HG03521 (cell line): ENCODE results near the gene GOLGA6L10.
"Not testable (repeated sequence)": the region's sequence is repeated elsewhere in the genome, so short reads cannot be mapped to it uniquely, and the experiment has no call there.

Source experiments
- ATAC-seq: cut with Tn5 transposase; IDR thresholded peaks from one replicate; pipeline ENCODE4 v1.9.1; 2021; ENCODE audit warnings: mild to moderate bottlenecking, moderate library complexity; ENCODE audit not compliant: unreplicated experiment

The GOLGA6L10 gene

DNA sequence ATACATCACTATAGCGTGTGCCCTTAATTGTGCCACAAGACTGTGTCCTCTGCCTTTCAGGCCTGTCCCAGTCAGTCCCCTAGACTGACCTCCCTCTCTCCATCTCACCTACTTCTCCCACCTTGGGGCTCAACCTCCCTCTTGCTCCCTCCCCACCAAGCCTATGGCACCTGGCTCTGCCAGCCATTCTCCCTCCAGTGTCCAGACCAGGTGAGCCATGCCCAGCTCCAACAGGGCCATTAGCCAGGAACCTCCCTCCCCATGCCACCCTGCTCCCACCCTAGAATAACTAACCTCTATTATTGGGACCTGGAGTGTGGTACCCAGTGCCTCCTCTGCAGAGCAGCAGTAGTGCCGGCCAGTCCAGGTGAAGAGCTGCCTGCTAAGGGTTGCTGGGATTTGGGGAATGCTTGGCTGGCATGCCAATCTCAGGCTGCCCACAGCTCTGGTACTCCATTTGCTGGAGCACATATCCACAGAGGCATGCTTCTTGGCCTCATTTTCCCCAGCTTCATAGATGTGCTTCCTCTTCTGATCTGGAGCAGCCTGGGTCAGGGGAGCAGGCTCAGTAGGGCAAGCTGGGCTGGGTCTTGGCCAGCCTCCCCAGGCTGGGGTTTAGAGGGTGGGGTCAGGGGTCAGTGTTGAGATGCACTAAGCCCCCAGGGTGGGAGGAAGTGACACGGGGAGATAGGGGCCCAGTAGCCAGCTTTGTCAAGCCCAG, 47.8 kb downstream of the GOLGA6L10 start:
- ATAC-seq = no peak

DNA sequence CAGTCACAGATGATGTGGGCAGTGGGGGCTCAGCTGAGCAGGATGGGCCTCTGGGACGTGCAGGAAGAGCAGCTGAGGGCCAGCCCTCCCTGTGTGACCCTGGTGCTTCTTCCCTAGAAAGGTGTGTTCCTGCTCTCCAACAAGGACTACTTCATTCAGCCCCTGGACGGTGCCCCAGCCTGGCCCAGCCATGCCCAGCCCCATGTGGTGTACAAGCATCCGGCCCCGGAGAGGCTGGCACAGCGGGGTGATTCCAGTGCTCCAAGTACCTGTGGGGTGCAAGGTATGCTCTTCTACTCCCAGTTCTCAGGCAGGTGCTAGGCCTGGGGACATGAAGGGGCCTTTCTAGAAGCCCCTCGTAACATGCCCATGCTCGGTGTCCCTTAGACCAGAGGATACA, 48.4 kb downstream of the GOLGA6L10 start:
- no peak for ATAC-seq

DNA sequence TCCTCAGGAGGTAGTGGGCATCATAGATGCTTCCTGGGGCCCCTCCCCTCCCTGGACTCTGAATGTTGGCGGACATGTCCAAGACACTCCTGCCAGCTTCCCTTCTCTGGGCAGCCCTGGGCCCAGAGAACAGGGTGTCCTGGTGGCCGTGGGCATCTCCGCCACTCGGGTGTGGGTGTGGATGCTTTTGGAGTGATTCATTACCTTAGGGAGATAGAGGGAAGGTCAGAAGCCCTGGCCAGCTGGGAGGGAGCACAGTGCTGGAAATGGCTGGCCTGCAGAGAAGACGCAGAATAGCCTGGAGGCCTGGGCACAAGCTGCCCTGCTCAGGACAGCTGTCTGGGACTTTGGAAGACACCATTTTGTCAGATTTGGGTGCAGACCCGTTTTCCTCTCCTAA, 48.9 kb downstream of the GOLGA6L10 start:
- ATAC-seq = not testable (repeated sequence)

DNA sequence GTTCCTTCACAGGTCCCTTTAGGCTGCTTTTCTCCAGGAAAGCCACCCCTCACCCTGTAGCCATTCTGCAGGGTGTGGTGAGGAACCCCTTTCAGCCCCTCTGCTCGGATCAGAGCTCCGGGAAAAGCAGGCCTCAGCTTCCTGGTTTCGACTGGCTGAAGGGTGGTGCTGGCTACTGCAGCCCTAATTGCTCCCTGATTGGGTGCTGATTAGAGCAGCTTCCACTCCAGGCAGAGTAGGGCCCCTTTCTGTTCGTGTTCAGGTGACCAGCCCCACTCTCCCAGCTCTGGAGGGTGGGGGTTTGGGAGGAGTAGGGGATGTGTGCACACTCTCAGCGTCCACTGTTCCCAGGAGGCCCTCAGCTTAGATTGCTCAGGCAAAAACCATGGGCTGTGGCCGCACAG, 49.8 kb downstream of the GOLGA6L10 start:
- not testable (repeated sequence) for ATAC-seq

DNA sequence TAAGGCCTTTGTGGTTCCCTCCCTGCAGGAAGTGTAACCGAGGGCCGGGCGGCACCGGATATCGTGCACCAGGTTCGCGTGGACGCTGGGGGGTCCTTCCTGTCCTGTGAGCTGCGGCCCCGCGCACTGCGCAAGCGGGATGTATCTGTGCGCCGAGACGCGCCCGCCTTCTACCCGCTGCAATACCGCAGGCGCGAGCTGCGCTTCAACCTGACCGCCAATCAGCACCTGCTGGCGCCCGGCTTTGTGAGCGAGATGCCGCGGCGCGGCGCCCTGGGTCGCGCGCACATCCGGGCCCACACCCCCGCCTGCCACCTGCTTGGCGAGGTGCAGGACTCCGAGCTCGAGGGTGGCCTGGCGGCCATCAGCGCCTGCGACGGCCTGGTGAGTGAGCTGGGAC, 50.8 kb downstream of the GOLGA6L10 start:
- no peak for ATAC-seq

DNA sequence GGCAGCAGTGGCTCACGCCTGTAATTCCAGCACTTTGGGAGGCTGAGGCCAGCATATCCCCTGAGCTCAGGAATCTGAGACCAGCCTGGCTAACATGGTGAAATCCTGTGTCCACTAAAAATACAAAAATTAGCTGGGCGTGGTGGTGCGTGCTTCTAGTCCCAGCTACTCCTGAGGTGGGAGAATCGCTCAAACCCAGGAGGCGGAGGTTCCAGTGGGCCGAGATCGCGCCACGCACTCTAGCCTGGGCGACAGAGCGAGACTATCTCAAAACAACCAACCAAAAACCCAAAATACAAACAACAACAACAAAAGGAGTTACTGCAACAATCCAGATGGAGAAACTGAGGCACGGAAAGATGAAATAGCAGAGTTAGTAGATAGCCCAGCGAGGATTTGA, 51.2 kb downstream of the GOLGA6L10 start:
- ATAC-seq = no peak

DNA sequence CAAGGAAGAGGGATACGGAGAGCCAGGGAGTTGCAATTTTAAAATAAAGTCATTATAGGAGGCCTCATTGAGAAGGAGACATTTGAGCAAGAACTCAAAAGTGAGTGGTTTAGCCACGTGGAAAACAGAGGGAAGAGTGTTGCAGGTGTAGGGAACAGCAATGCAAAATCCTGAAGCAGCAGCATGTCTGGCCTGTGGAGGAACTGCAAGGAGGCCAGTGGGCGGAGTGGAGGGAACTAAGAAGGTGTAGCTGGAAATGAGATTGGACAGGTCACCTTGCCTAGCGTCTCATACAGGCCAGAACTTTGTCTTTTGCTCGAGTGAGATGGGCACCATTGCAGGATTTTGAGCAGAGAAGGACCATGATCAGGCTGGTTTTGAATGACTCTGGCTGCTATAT, 51.7 kb downstream of the GOLGA6L10 start:
- ATAC-seq = no peak

DNA sequence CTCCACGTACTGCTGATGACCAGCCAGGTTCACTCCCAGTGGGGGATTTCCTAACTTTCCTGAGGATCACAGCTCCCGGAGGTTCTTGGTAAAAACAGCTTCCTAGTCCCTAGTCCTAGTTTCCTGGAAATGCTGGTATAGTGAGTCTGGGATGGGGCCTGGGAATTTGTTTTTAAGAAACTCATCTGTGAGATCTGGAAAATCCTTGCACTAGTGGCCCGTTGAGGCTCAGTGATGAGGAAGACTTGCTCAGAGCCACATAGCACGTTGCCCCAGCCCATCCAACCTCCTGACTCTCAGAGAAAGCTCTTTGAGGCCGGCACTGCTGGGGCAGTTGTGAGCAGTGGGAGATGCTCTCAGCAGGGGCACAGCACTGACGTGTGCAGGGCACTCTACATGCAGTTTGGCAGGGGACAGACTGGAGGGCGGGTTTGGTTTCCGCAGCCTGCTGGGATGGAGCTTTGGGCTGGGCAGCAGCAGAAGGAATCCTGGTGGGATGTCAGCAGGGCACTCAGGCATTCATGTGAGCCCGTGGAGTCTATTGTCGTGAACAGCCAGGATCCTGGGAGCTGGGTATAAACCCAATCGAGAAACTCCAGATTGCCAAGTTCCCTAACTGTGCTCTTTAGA, 55.1 kb downstream of the GOLGA6L10 start:
- ATAC-seq = no peak

DNA sequence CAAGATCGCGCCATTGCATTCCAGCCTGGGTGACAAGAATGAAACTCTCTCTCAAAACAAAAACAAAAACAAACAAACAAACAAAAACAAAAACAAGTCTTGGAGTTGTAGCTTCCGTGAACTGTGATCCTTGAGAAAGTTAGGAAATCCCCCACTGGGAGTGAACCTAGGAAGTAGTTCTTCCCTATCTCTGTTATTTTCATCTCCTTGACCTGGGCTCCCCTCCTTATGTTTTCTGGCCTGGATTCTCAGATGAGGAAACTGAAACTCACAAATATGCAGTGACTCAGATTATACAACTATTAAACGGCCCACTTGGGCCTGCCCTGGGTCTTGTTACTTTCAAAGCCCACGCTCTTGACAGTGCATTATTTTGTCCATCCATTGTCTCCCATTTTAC, 57.0 kb downstream of the GOLGA6L10 start:
- ATAC-seq = no peak
